ENCODE data around the gene ALPG.

- TF ChIP-seq CTCF (optimal IDR thresholded peaks at IDR 0.05 in 1 of 3, IDR thresholded peaks at IDR 0.05 in 1 of 3, conservative IDR thresholded peaks at IDR 0.05 in 1 of 3; ENCODE audit: extremely low read depth in 1 of 3, insufficient read depth in 2 of 3, low read length in 3 of 3), result no peak
- TF ChIP-seq EZH2 (IDR thresholded peaks at IDR 0.05; ENCODE audit: low read length), result no peak
These were observed 28.1 kb downstream of the ALPG start for GRCh38 chr2:232434563-232435374.
